HL-60 (cell line): ENCODE measurements around the gene FGF14.

Source experiments
- CTCF ChIP-seq: IDR thresholded peaks from one replicate; pipeline ENCODE4 v1.5.1; 2011; ENCODE audit warnings: low read length, control low read depth, inconsistent platforms; ENCODE audit not compliant: insufficient read depth
- POLR2AphosphoS5 ChIP-seq: IDR thresholded peaks from 2 replicates; pipeline ENCODE4 v1.6.1; 2012; ENCODE audit warnings: low read depth

GRCh38 chr13:102187313-102187712 is 214.5 kb downstream of the FGF14 start:
- TF ChIP-seq CTCF (no peak), POLR2AphosphoS5 (no peak)
